ENCODE data around the gene ERRFI1. TPM values are rescaled to one million over a fixed set of nuclear protein-coding genes. Genes with fewer than 3 reads are reported as not detected.

The ERRFI1 gene
- total RNA-seq, 1 experiment from 2014 or later: 44.4 TPM

- Histone ChIP-seq H3K27ac (ENCODE audit: low read depth, low read length, poor library complexity, severe bottlenecking) (no peak overlapping the region), H3K9me3 (ENCODE audit: low read depth, low read length, poor library complexity, severe bottlenecking) (no peaks in the 10 kb centered on the region), H3K27me3 (replicated peaks; ENCODE audit: insufficient read depth, low read depth, low read length, poor library complexity) (no peaks in the 10 kb centered on the region), H3K4me1 (ENCODE audit: insufficient read depth, low read length, poor library complexity, severe bottlenecking) (no peaks in the 10 kb centered on the region), H3K36me3 (ENCODE audit: insufficient read depth, low read length, poor library complexity, severe bottlenecking) (no peaks in the 10 kb centered on the region), H3K4me3 (ENCODE audit: low read depth, low read length, poor library complexity, severe bottlenecking) (no peak overlapping the region)
- intact Hi-C loops (cut with micrococcal nuclease; ENCODE audit: unreplicated experiment): no loop called here
- no TSS peak for BruUV-seq (replicated peaks)
- POLR2A ChIA-PET (ENCODE audit: low non-redundant PET): no interaction called here
- CTCF ChIA-PET: no interaction called here
- DNase-seq (ENCODE audit: low spot score): no peak
- TF ChIP-seq CTCF (conservative IDR thresholded peaks at IDR 0.05; ENCODE audit: low read depth, low read length) (no peak), EZH2 (IDR thresholded peaks at IDR 0.05; ENCODE audit: borderline replicate concordance, low read depth, low read length, poor library complexity, severe bottlenecking) (no peak)
Measured at GRCh38 chr1:7992885-7993284, 33.2 kb downstream of the ERRFI1 start.

- TF ChIP-seq CTCF (conservative IDR thresholded peaks at IDR 0.05; ENCODE audit: low read depth, low read length): no peak
- no peak for TF ChIP-seq EZH2 (IDR thresholded peaks at IDR 0.05; ENCODE audit: borderline replicate concordance, low read depth, low read length, poor library complexity, severe bottlenecking)
- intact Hi-C loops (cut with micrococcal nuclease; ENCODE audit: unreplicated experiment): no loop called here
- no peaks in the 10 kb centered on the region for H3K36me3 ChIP-seq (ENCODE audit: insufficient read depth, low read length, poor library complexity, severe bottlenecking)
- no TSS peak for BruUV-seq (replicated peaks)
- H3K27me3 ChIP-seq (replicated peaks; ENCODE audit: insufficient read depth, low read depth, low read length, poor library complexity): no peaks in the 10 kb centered on the region
- no peaks in the 10 kb centered on the region for H3K4me1 ChIP-seq (ENCODE audit: insufficient read depth, low read length, poor library complexity, severe bottlenecking)
- no peak overlapping the region for H3K4me3 ChIP-seq (ENCODE audit: low read depth, low read length, poor library complexity, severe bottlenecking)
- ChIA-PET CTCF (interaction anchor here (0.9 kb wide), 1 partner anchor 17 kb away, joined by 4 read pairs; no protein-coding TSS in a partner anchor), POLR2A (ENCODE audit: low non-redundant PET) (no interaction called here)
- no peak for DNase-seq (ENCODE audit: low spot score)
- H3K9me3 ChIP-seq (ENCODE audit: low read depth, low read length, poor library complexity, severe bottlenecking): no peaks in the 10 kb centered on the region
- no peak overlapping the region for H3K27ac ChIP-seq (ENCODE audit: low read depth, low read length, poor library complexity, severe bottlenecking)
Measured at GRCh38 chr1:7991504-7992440, 34.3 kb downstream of the ERRFI1 start.

GRCh38 chr1:7989762-7990428 is 36.2 kb downstream of the ERRFI1 start:
- intact Hi-C loops (cut with micrococcal nuclease; ENCODE audit: unreplicated experiment): loop anchor here (10.0 kb wide), 1 partner anchor 855 kb away; no protein-coding TSS in a partner anchor
- no peak overlapping the region for H3K27ac ChIP-seq (ENCODE audit: low read depth, low read length, poor library complexity, severe bottlenecking)
- BruUV-seq (replicated peaks): no TSS peak
- TF ChIP-seq CTCF (conservative IDR thresholded peaks at IDR 0.05; ENCODE audit: low read depth, low read length) (no peak), EZH2 (IDR thresholded peaks at IDR 0.05; ENCODE audit: borderline replicate concordance, low read depth, low read length, poor library complexity, severe bottlenecking) (no peak)
- POLR2A ChIA-PET (ENCODE audit: low non-redundant PET): no interaction called here
- CTCF ChIA-PET: no interaction called here
- H3K4me3 ChIP-seq (ENCODE audit: low read depth, low read length, poor library complexity, severe bottlenecking): no peak overlapping the region
- H3K4me1 ChIP-seq (ENCODE audit: insufficient read depth, low read length, poor library complexity, severe bottlenecking): no peaks in the 10 kb centered on the region
- no peak for DNase-seq (ENCODE audit: low spot score)
- peaks cover 15% of the 10 kb centered on the region for H3K36me3 ChIP-seq (ENCODE audit: insufficient read depth, low read length, poor library complexity, severe bottlenecking)
- H3K9me3 ChIP-seq (ENCODE audit: low read depth, low read length, poor library complexity, severe bottlenecking): no peaks in the 10 kb centered on the region
- no peaks in the 10 kb centered on the region for H3K27me3 ChIP-seq (replicated peaks; ENCODE audit: insufficient read depth, low read depth, low read length, poor library complexity)

Data from A673 (cell line).